GM12875 (cell line): ENCODE results near the gene LRRFIP2.
"Not testable (repeated sequence)": the region's sequence is repeated elsewhere in the genome, so short reads cannot be mapped to it uniquely, and the experiment has no call there.

Experiments
- H3K4me3 ChIP-seq: one replicate; pipeline ENCODE4 v1.5.1; 2011; ENCODE audit warnings: low read depth, low read length, control low read depth
- CTCF ChIP-seq: IDR thresholded peaks from 2 replicates; pipeline ENCODE4 v1.5.1; 2011; ENCODE audit warnings: low read depth, mild to moderate bottlenecking, control low read depth, inconsistent platforms, low read length, moderate library complexity, borderline replicate concordance; ENCODE audit not compliant: insufficient read depth

Gene LRRFIP2

GRCh38 chr3:37072892-37073291 is 101.5 kb downstream of the LRRFIP2 start:
- H3K4me3 ChIP-seq, result no peak overlapping the region
- no peak for TF ChIP-seq CTCF

- no peak for TF ChIP-seq CTCF
Observed at GRCh38 chr3:37071921-37072320, 102.5 kb downstream of the LRRFIP2 start.

GRCh38 chr3:37068031-37068430 is 106.4 kb downstream of the LRRFIP2 start:
- no peak for TF ChIP-seq CTCF
- no peak overlapping the region for H3K4me3 ChIP-seq

More at GRCh38 chr3:37071921-37072320, 102.5 kb downstream of the LRRFIP2 start:
- no peak overlapping the region for H3K4me3 ChIP-seq

GRCh38 chr3:37067577-37067976 is 106.8 kb downstream of the LRRFIP2 start:
- TF ChIP-seq CTCF, result no peak
- no peak overlapping the region for H3K4me3 ChIP-seq

GRCh38 chr3:37064747-37065146 is 109.6 kb downstream of the LRRFIP2 start:
- no peak overlapping the region for H3K4me3 ChIP-seq
- no peak for TF ChIP-seq CTCF

DNA sequence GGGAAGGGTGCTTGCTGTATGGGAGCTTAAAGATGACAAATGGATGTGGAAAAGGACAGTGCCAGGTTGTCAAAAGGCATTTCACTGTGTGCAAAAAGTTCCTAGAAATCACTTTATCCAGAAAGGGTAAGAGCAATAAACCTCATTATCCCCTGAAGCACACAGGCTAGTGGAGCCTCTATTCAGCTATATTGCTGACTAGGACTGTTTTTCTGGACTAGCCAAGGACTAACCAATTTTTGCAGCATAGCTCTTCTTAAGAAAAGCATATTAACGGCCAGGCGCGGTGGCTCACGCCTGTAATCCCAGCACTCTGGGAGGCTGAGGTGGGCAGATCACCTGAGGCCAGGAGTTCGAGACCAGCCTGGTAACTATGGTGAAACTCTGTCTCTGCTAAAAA is 116.3 kb downstream of the LRRFIP2 start:
- TF ChIP-seq CTCF, result no peak

DNA sequence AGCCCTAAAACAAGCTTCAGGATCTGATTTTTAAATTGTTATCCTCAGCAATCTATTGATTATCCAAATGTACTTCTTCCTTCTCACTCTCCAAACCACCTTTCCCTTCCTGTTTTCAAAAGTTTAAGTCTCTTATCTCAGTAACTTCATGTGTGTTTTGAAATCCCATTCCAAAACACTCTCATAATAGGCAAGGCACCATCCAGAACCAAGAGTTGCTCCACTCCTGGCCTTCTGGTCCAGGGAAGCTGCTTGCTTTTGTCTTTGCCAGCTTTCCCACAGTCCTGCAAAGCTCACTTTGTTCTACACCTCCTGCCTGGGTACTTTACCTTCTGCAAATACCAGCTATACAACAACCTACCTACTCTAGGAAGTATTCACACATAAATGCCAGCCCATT is 117.6 kb downstream of the LRRFIP2 start:
- TF ChIP-seq CTCF, result no peak

More for the DNA sequence above, 116.3 kb downstream of the LRRFIP2 start:
- no peak overlapping the region for H3K4me3 ChIP-seq

GRCh38 chr3:37055077-37055476 is 119.3 kb downstream of the LRRFIP2 start:
- not testable (repeated sequence) for H3K4me3 ChIP-seq

More for the DNA sequence above, 117.6 kb downstream of the LRRFIP2 start:
- no peak overlapping the region for H3K4me3 ChIP-seq
